ENCODE data around the gene SRGAP1.
"Not testable (repeated sequence)": the region's sequence is repeated elsewhere in the genome, so short reads cannot be mapped to it uniquely, and the experiment has no call there.

The SRGAP1 gene

GRCh38 chr12:64019101-64019500, 174.6 kb downstream of the SRGAP1 start:
- no peak for DNase-seq

DNA sequence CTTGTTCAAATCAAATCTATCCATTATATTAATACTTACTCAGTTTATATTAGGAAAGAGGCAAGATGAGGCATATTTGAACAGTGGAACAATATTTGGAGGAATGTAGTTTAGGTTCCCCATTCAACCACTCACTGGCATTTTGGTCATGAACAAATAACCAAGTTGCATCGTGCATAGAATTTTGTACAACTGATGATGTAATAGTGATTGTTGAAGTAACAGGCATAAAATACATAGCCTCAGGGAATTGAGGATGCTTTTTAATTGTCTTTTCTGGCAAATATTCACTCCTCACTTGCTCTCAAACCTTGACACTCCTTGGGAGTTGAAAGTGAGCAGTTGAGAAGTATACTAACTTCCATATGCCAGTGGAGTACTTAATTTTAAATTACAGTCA, 175.2 kb downstream of the SRGAP1 start:
- DNase-seq: no peak

DNA sequence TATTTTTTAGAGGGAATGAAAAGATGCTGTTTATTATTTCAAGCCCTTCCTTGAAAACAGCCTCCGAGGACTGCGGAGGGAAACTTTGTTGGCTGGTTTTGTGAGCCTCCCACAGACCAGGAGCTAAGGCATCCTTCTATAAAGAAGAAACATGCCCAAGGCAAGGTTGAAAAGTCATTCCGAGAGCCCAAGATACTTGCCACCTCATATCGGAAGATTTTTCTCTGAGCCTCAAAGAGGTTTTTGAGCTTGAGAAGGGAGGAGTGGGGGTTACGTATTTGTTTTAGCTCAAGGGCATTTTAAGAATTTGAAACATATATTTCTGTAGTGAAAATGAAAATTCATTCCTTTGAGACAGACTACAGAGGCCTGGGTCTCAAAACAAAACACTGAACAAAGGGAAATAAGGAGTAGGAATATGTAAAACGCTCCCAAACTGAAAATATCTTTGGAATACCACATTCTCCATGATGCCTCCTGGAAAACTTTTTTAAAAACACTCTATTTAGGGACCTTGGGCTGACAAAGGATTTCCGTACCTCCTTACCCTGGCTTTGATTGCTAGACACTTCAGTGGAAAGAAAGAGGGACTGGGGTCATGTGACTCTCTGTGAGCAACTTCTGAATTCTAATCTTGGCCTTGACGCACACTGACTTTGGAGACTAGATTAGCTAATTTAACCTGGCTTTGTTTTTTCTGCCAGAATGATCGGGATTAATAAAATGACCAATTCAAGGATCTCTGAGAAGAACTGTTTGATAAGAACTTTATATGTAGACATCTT, 180.9 kb downstream of the SRGAP1 start:
- DNase-seq: no peak

GRCh38 chr12:64027311-64027710, 182.8 kb downstream of the SRGAP1 start:
- no peak for DNase-seq

DNA sequence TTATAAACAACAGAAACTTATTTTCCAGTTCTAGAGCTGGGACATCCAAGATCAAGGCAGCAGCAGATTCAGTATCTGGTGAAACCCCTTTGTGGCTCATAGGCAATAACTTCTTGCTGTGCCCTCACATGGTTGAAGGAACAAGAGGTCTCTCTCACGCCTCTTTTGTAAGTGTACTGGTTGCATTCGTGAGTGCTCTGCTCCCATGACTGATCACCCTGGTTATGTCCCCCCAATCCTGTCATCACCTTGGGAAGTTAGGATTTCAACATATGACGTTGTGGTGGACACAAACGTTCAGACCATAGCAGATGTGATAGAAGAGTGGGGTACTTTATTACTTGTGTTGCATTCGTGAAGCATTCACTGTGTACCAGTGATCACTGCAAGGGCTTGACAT, 184.0 kb downstream of the SRGAP1 start:
- no peak for DNase-seq

- DNase-seq: no peak
Measured at GRCh38 chr12:64029013-64029857, 184.7 kb downstream of the SRGAP1 start.

GRCh38 chr12:64030155-64030554, 185.7 kb downstream of the SRGAP1 start:
- DNase-seq: no peak

DNA sequence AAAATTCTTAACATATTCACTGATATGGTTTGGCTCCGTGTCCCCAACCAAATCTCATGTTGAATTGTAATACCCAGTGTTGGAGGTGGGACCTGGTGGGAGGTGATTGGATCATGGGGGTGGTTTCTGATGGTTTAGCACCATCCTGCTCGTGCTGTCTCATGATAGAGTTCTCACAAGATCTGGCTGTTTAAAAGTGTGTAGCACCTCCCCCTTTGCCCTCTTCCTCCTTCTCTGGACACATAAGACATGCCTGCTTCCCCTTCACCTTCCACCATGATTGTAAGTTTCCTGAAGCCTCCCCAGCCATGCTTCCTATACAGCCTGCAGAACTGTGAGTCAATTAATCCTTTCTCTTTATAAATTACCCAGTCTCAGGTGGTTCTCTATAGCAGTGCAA, 189.6 kb downstream of the SRGAP1 start:
- not testable (repeated sequence) for DNase-seq

DNA sequence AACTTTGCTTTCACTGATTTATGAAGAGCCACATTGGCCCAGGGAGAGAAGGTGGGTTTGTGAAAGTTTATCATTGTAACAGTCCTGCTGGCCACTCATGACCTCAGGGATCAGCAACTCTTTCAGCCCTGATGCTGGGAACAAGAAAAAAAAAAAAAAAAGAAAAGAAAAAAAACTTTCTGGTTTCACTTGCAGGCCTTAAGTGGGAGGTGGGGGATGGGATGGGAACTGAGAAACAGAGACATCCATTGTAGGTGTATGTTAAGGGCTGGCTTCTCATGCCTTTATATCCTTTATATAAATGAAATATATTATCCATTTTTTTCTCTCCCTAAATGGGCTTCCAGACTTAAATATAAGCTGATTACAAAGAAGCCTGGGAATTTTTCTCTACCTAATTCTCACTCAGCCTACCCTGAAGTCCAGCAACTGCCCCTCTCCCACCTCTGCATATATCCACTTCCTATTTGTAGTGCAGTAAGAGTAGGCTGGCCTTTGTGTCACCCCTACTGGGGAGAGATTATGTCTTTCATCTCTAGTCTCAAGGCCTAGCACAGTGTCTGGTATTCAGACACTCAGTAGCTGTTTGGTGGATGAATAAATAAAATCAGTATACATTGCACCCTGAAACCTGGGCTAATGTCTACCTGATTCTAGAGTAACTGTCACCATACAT, 190.5 kb downstream of the SRGAP1 start:
- no peak for DNase-seq

DNA sequence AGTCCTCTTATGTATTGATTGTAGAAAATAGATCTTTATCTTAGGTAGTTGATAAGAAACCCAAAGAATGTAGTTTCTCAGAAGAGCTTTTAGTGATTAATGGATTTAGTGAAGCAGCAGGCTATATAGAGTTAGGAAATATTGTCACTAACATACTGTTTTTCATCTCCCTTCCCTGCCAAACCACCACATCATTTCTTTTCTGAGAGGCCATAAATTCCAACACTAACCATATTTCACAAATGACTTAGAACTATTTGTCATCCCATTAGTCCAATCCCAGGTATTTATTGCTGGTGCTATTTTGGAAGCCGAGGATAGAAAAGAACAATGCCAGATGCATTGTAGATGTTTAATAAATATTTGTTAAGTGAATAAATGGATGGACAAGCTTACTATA, 191.9 kb downstream of the SRGAP1 start:
- DNase-seq: no peak

DNA sequence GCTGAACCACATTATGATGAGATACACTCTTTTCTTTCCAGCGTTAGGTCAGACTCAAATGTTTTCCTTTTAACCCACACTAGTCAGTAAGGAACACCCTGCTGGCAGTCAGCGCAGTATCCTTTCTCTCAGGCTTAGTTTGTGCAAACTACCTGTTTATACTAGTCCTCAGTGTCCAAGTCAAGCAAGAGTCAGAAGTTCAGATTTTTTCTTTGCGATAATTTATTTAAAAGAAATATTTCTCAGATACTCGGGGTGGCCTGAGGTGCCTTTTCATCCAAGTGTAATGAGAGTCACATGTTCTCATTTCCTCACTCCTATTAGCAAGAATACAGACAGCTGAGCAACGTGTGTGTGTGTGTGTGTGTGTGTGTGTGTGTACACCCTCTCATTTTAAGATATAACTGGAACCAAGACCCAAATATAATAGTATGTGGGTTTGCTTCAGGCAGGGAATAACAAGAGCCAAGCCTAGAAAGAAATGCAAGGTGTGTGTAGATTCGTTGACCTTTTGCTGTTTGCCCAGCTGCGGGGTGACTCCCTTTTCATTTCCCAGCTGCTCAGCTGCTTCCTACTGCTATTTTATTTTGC, 194.9 kb downstream of the SRGAP1 start:
- DNase-seq: no peak

DNA sequence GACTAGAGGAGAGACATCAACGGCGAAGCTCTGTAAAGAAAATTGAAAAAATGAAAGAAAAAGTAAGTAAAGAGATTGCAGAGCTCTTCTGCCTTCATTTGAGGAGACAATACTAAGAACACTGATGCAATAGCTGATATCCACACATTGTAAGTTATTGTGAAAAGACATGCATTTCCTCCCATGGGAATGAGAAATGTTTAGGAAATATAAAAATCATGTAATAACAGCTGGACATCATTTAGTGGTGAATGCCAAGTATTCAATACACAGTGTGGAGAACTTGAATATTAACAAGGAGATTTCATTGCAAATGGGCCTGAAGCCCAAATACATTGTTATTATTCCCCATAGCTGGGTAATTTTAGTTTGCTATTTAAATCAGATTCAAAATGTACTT, 198.4 kb downstream of the SRGAP1 start:
- no peak for DNase-seq

GRCh38 chr12:64044191-64044590, 199.7 kb downstream of the SRGAP1 start:
- DNase-seq: no peak

DNA sequence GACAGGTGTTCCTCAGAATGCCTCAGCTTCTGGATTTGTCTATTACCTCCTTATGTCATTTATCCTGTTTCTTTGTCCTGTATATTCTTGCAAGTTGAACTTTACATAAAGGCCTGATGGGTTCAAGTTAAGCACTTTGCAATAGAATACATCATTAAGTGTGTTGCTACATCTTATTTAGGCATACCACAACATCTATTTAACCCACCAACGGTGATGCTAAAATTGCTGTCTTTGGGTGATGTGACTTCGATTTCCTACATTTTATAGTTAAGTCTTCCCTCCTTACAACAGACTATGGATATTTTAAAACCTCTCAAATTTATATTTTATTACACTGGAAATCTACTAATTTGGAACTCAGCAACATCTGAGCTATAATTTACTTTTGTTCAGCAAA, 206.6 kb downstream of the SRGAP1 start:
- DNase-seq: no peak

- no peak for DNase-seq
Measured at GRCh38 chr12:64053117-64053516, 208.6 kb downstream of the SRGAP1 start.

DNA sequence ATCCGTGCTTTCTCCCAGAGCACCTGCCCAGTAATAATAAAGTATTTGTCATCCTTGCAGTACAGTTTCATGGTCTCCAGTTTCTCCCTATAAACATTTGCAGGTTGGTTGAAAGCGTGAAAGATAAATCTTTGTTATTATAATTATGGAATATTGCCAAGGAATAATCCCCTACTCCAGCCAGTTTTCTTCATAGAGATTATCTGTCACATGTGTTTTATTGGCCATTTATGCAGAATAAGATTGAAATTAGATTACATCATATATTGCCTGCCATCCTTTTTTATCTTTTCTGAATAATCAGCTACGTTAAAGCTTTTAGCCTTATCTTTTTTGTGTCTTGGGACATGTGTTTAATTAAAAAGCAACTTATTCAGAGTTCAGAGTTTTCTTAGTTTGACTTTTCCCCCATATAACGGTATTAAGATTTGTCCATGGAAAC, 209.6 kb downstream of the SRGAP1 start:
- DNase-seq: no peak

GRCh38 chr12:64056741-64057140, 212.2 kb downstream of the SRGAP1 start:
- no peak for DNase-seq

- DNase-seq: no peak
Measured at GRCh38 chr12:64057706-64058105, 213.2 kb downstream of the SRGAP1 start.

DNA sequence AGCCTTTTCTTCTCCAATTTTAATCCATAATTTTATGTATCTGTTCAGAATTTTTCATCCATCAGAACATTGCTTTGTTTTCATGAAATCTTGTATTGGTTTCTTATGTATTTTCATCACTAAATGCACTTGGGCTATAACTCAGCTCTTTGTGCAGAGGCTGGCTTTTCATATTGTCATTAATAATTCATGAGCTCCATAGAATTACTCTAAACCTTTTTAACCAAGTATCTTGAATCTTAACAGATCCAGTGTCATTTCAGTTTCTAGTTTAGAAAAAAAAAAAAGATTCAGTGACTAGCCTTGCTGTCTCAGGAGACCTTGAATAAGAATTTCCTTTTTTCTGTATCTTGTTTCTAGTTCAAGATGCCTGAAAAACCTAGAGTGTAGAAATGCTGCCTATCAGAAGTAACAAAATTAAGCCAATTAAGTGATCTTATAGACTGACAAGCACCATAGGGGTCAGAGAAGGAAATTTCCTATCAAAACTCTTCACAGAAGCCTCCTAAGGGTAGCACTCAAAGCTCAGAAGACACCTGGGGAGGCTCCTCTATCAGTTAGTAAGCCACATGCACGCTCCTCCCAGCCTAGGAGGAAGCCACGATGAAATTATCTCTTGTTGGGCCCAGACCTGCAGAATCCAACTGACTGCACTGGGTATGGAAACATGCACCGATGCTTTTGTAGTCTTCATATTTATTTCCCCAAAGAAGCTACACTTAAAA, 214.2 kb downstream of the SRGAP1 start:
- no peak for DNase-seq

- DNase-seq: no peak
Measured at GRCh38 chr12:64059685-64060084, 215.2 kb downstream of the SRGAP1 start.

GRCh38 chr12:64061868-64062375, 217.4 kb downstream of the SRGAP1 start:
- DNase-seq: no peak

- DNase-seq: no peak
Measured at GRCh38 chr12:64063121-64063520, 218.6 kb downstream of the SRGAP1 start.

All from GF-D8 (cell line).